Activated T-cell treated with anti-CD3 and anti-CD28 coated beads, Interleukin-2, amount 50 U/mL, for 4 hours (primary cell): ENCODE results near the gene FTHL17. TPM values are rescaled to one million over a fixed set of nuclear protein-coding genes. Genes with fewer than 3 reads are reported as not detected.

ENCODE experiments used
- ATAC-seq, 2 donors: fragments of 200-7000 bp; cut with Tn5 transposase; one replicate each; pipeline ENCODE4 v1.10.0; 2021
- DNase-seq: peaks from one replicate; pipeline ENCODE4 v3.0.0-alpha.2; 2020
- H3K27me3 Mint-ChIP-seq: one replicate; pipeline ENCODE4 v1.8.0; 2021; ENCODE audit warnings: low read depth, mixed read lengths
- H3K36me3 Mint-ChIP-seq: one replicate; pipeline ENCODE4 v1.8.0; 2022; ENCODE audit warnings: mixed read lengths; ENCODE audit not compliant: insufficient read depth
- H3K4me1 Mint-ChIP-seq: one replicate; pipeline ENCODE4 v1.8.0; 2021; ENCODE audit warnings: low read depth, mixed read lengths
- H3K4me3 Mint-ChIP-seq: one replicate; pipeline ENCODE4 v1.8.0; 2021; ENCODE audit warnings: mild to moderate bottlenecking, moderate library complexity, mixed read lengths
- H3K9me3 Mint-ChIP-seq: one replicate; pipeline ENCODE4 v1.8.0; 2021; ENCODE audit warnings: mixed read lengths
- total RNA-seq, 3 donors: library from RNA; stranded (reverse); gene quantifications; one replicate each; pipeline ENCODE4 v1.2.1, GENCODE V29; 2021

Gene FTHL17
- total RNA-seq, result not detected

GRCh38 chrX:31071725-31072124, at the start of gene FTHL17:
TSS of gene FTHL17 (minus strand) at chrX:31072041. CDS start at chrX:31071953, 88 bp downstream.
- no peak for DNase-seq
- Mint-ChIP-seq H3K36me3 (no peaks in the 10 kb centered on the region), H3K4me1 (peaks cover 6% of the 10 kb centered on the region), H3K27me3 (no peaks in the 10 kb centered on the region), H3K4me3 (no peak within 1 kb of the TSS), H3K9me3 (peaks cover 3% of the 10 kb centered on the region)
- no peak for ATAC-seq

GRCh38 chrX:31117266-31117665, 45.4 kb upstream of the FTHL17 start:
- H3K27me3 Mint-ChIP-seq, result peaks cover 4% of the 10 kb centered on the region
- no peaks in the 10 kb centered on the region for H3K4me1 Mint-ChIP-seq
- no peaks in the 10 kb centered on the region for H3K9me3 Mint-ChIP-seq
- ATAC-seq, result no peak
- no peak for DNase-seq
- no peaks in the 10 kb centered on the region for H3K36me3 Mint-ChIP-seq
- no peak overlapping the region for H3K4me3 Mint-ChIP-seq

DNA sequence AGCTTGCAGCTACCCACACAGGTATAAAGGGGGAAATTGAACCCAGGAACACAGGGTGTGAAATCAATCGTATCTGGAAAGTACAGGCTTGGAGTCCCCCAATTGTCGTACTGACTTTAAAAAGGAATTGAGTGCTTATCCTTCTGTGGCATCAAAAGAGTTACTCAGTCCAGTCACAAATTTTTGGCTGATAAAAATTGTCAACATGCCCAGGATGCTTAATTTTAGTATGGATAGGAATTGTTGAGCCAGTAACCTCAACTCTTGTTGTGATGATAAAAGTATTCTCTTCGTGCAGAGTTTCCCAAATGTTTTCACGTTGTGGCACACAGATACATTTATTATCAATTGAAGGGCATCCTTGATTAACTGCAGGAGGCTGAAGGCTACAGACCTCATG, 43.6 kb upstream of the FTHL17 start:
- DNase-seq (no peak), ATAC-seq (no peak)
- no peak overlapping the region for H3K4me3 Mint-ChIP-seq

DNA sequence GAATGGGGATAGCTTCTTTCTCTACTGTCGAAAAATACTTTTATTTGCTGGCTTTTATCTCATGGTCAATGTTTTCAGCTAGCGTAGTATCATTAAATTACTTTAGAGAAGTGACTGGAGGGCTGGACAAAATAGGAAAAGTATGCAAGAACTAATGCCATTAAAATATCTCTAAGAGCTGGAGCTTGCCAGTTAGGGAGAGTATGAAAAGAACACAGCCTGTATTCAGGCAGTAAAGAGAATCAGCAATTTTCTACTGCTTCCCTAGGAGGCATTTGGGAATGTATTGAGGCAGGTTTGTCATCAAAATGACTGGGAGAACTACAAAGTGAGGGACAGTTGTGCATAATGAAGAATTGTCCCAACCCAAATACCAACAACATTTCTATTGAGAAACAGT, 43.0 kb upstream of the FTHL17 start:
- no peaks in the 10 kb centered on the region for H3K9me3 Mint-ChIP-seq
- H3K27me3 Mint-ChIP-seq, result peaks cover 7% of the 10 kb centered on the region
- ATAC-seq (no peak), DNase-seq (no peak)
- no peaks in the 10 kb centered on the region for H3K4me1 Mint-ChIP-seq
- no peak overlapping the region for H3K4me3 Mint-ChIP-seq
- H3K36me3 Mint-ChIP-seq, result no peaks in the 10 kb centered on the region

More for the DNA sequence above, 43.6 kb upstream of the FTHL17 start:
- Mint-ChIP-seq H3K27me3 (peaks cover 7% of the 10 kb centered on the region), H3K9me3 (no peaks in the 10 kb centered on the region), H3K36me3 (no peaks in the 10 kb centered on the region), H3K4me1 (no peaks in the 10 kb centered on the region)

DNA sequence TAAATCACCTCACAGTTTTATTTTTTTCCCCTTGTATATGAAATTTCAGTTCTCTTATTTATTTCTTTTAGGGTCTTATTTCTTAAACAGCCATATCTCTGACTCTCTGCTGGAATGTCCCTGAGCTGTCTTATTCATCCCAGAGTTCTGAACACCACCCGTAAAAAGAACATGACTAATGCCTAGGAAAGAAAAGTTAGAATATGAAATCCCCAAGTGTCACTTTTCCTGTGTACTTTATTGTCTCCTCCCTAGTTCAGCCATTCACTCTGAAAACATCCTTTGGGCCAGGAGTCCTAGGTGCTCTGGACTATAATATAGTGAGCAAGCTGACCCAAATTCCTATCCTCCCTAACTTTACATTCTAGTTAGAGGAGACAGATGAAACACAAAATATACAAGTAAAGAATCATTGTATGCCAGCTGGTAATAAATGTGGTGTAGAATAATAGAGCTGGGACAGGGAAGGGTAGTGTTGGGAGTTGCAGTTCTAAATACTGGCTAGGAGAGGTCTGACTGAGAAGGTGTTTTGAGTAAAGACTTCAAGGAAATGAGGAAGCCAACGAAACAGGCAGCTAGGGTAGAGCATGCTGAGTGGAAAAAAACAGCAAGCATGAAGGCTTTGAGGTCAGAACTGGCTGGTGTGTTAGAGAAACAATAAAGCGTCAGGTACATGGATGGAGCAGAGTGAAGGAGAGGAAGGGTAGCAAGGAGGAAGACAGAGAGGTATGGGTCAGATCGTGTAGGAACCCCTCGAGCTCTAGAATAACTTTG, 40.6 kb upstream of the FTHL17 start:
- H3K27me3 Mint-ChIP-seq, result peaks cover 7% of the 10 kb centered on the region
- ATAC-seq (no peak), DNase-seq (no peak)
- H3K9me3 Mint-ChIP-seq, result no peaks in the 10 kb centered on the region
- no peaks in the 10 kb centered on the region for H3K36me3 Mint-ChIP-seq
- H3K4me1 Mint-ChIP-seq, result no peaks in the 10 kb centered on the region
- no peak overlapping the region for H3K4me3 Mint-ChIP-seq

DNA sequence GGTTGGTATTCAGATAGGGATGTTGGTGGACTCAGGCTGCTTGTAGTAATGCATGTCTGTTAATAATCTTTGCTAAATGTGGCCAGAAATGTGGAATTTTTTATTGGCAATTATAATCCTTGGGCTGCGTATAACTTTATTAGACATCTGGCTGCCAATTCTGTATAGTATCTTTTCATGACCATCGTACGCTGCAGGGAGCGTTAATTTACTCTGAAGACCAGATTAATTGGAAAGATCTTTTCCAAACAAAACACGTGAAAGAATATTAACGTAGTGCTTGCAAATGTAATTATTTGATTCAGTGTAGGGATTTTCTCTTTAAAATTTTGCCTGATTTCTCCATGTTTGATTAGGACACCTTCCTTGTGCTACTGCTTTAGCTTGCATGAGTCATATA, 38.8 kb upstream of the FTHL17 start:
- Mint-ChIP-seq H3K27me3 (peaks cover 7% of the 10 kb centered on the region), H3K4me1 (no peaks in the 10 kb centered on the region), H3K9me3 (no peaks in the 10 kb centered on the region), H3K4me3 (no peak overlapping the region), H3K36me3 (no peaks in the 10 kb centered on the region)
- DNase-seq, result no peak
- no peak for ATAC-seq

- H3K4me1 Mint-ChIP-seq, result no peaks in the 10 kb centered on the region
- DNase-seq (no peak), ATAC-seq (peak; percentile 82 to 88)
- no peaks in the 10 kb centered on the region for H3K27me3 Mint-ChIP-seq
- H3K4me3 Mint-ChIP-seq, result no peak overlapping the region
- no peaks in the 10 kb centered on the region for H3K9me3 Mint-ChIP-seq
- no peaks in the 10 kb centered on the region for H3K36me3 Mint-ChIP-seq
Observed at GRCh38 chrX:31099536-31100090, 27.8 kb upstream of the FTHL17 start.

- no peak overlapping the region for H3K4me3 Mint-ChIP-seq
- no peaks in the 10 kb centered on the region for H3K9me3 Mint-ChIP-seq
- no peaks in the 10 kb centered on the region for H3K36me3 Mint-ChIP-seq
Observed at GRCh38 chrX:31098079-31098478, 26.2 kb upstream of the FTHL17 start.

DNA sequence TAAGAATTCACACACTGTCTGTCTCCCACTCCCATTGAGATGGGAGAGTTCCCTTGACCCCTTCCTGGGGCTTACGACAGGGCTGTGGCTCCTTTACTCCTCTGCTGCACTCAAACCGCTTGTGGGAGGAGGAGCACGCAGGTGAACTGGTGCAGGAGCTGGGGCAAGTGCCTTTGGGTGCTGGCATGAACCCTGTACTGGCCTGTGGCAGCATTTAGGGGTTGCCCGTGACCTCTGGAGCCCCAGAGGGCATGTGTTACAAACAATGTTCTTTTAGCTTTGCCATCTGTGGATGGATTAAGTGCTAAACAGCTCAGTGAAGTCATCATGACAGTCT, 21.8 kb upstream of the FTHL17 start:
- Mint-ChIP-seq H3K9me3 (no peaks in the 10 kb centered on the region), H3K4me3 (no peak overlapping the region), H3K4me1 (no peaks in the 10 kb centered on the region), H3K27me3 (no peaks in the 10 kb centered on the region), H3K36me3 (no peaks in the 10 kb centered on the region)
- DNase-seq (no peak), ATAC-seq (no peak)

More at GRCh38 chrX:31098079-31098478, 26.2 kb upstream of the FTHL17 start:
- ATAC-seq, result no peak
- DNase-seq, result no peak
- no peaks in the 10 kb centered on the region for H3K27me3 Mint-ChIP-seq
- no peaks in the 10 kb centered on the region for H3K4me1 Mint-ChIP-seq

DNA sequence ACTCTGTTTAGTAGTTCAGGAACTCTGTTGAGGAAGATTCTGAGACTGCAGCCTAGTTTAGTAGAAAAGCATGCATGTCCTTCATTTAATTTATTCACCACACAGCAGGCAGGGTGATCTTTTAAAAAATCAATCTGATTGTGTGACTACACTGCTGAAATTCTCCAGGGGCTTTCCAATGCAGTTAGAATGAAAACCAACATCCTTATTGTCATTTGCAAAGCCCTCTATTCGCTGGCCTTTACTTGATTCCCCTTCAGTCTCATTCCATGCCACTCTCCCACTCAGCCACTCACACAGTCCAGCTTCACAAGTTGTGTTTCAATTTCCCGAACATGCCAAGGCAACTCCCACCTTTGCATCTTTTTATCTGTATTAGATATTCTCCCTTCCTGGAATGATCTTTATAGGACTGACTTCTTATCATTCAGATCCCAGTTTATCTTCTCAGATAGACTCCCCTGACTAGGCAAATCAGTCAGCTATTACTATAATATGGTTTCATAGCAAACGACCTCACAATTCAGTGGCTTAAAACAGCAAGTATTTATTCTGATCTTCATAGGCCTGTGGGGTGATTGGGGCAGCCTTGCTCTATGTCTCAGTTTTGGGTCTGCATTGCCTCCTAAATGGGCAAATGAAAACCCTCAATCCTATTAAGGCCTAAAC, 21.3 kb upstream of the FTHL17 start:
- H3K27me3 Mint-ChIP-seq, result no peaks in the 10 kb centered on the region
- ATAC-seq, result no peak
- H3K4me1 Mint-ChIP-seq, result no peaks in the 10 kb centered on the region
- no peaks in the 10 kb centered on the region for H3K9me3 Mint-ChIP-seq
- H3K36me3 Mint-ChIP-seq, result no peaks in the 10 kb centered on the region
- DNase-seq, result no peak
- H3K4me3 Mint-ChIP-seq, result no peak overlapping the region

GRCh38 chrX:31092476-31092875, 20.6 kb upstream of the FTHL17 start:
- ATAC-seq (no peak), DNase-seq (no peak)
- H3K36me3 Mint-ChIP-seq, result no peaks in the 10 kb centered on the region
- H3K27me3 Mint-ChIP-seq, result no peaks in the 10 kb centered on the region
- no peak overlapping the region for H3K4me3 Mint-ChIP-seq
- H3K9me3 Mint-ChIP-seq, result no peaks in the 10 kb centered on the region
- H3K4me1 Mint-ChIP-seq, result no peaks in the 10 kb centered on the region

GRCh38 chrX:31091819-31092218, 20.0 kb upstream of the FTHL17 start:
- no peak for ATAC-seq
- DNase-seq, result no peak
- Mint-ChIP-seq H3K4me1 (no peaks in the 10 kb centered on the region), H3K4me3 (no peak overlapping the region), H3K27me3 (no peaks in the 10 kb centered on the region), H3K9me3 (no peaks in the 10 kb centered on the region), H3K36me3 (no peaks in the 10 kb centered on the region)

DNA sequence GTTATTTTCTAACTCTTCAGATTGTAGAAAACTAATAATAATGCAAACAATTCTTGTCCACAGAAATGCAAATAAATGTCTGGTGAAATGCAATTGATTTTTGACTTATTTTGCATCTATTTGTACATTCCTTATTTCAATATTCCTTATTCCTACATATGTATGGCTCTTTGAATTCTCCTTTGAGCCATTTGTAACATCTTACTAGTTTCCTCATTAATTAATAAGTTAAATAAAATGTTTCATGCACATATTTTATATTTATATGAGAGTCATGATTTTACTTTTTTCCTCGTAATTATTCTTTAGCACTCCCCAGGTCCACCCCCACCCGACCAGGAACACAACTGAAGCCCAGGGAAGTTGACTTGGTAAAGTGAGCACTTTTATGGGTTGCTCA, 2.7 kb upstream of the FTHL17 start:
- Mint-ChIP-seq H3K4me1 (peaks cover 6% of the 10 kb centered on the region), H3K27me3 (no peaks in the 10 kb centered on the region), H3K4me3 (no peak overlapping the region), H3K36me3 (no peaks in the 10 kb centered on the region), H3K9me3 (peaks cover 3% of the 10 kb centered on the region)
- ATAC-seq (no peak), DNase-seq (no peak)

GRCh38 chrX:31071262-31071661, 579 bp downstream of the FTHL17 start:
- Mint-ChIP-seq H3K9me3 (peaks cover 3% of the 10 kb centered on the region), H3K36me3 (no peaks in the 10 kb centered on the region), H3K27me3 (no peaks in the 10 kb centered on the region), H3K4me1 (peaks cover 6% of the 10 kb centered on the region), H3K4me3 (no peak overlapping the region)
- no peak for DNase-seq
- no peak for ATAC-seq

DNA sequence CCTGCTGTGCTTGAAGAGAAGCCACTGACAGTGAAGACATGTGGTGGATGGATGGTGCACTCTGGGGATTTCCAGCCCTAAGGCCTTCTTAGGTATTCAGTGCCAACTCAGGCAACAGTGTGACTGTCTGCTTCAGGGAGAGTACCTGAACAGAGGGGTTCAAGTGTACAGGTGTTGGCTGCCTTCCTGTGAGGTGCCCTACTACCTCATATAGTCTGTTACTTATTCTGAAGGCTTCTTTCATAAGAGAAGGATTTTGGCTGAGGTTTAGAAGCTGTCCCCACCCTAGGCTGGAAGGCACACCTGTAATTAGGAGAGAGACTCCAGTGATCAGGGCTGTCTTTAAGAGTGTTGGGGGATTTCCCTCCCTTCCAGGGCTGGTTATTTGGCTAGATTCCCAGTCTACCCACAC, 1.8 kb downstream of the FTHL17 start:
- Mint-ChIP-seq H3K9me3 (peaks cover 3% of the 10 kb centered on the region), H3K27me3 (no peaks in the 10 kb centered on the region), H3K4me1 (peaks cover 6% of the 10 kb centered on the region), H3K4me3 (no peak overlapping the region), H3K36me3 (no peaks in the 10 kb centered on the region)
- DNase-seq (no peak), ATAC-seq (peak; percentile 43 to 67)
